Lower leg skin (tissue), 3 donors: ENCODE measurements around the gene SYNGR3.

Experiments used
- POLR2A ChIP-seq, 2 donors: fragments of 450-650 bp; IDR thresholded peaks; one replicate each; pipeline ENCODE4 v1.6.1; 2016 to 2017; ENCODE audit warnings: antibody characterized with exemption in 2 of 2, mild to moderate bottlenecking in 1 of 2, moderate library complexity in 1 of 2
- TF ChIP-seq, protein P1 (sequence below), 3 donors: fragments of 450-650 bp; IDR thresholded peaks; one replicate each; pipeline ENCODE4 v1.5.1; 2016; ENCODE audit warnings: antibody characterized with exemption in 3 of 3, mild to moderate bottlenecking in 3 of 3, moderate library complexity in 2 of 3

DNA sequence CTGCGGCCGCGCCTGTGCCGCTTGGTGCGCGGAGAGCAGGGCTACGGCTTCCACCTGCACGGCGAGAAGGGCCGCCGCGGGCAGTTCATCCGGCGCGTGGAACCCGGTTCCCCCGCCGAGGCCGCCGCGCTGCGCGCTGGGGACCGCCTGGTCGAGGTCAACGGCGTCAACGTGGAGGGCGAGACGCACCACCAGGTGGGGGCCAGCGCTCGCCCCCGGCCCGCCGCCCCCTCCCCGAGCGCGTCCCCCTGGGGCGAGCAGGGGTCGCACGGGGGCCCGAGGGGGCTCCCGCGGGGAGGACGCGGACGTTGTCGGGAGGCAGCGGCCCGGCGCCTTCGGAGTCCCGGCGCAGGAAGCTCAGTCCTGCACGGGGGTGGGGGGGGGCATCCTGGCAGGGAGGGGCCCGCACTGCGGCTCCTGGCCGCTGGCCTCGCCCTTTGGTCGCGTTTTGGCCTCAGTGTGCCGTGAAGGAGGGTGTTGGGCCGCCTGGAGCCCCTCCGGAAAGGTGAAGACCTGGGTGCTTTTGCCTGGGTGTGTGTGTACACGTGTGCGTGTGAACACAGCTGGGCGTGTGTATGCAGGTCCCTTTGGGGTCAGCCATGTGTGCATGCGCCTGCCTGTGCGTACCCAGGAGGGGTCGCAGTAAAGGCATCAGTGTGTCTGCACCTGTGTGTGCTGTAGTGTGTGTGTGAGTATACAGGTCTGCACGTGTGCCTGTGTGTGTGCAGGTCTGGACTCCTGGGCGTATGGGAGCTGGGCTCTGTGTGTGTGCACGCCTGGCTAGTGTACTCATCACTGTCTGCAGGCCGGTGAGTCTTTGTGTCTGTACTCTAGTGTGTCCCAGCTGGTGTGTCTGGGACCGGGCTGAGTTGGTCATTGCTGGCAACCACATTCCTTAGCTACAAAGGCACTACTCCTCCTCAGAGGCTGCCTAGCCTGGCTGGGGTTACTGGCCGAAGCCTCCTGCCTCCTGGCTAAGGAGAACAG lies 37.5 kb downstream of the SYNGR3 start:
- TF ChIP-seq, protein P1, sequence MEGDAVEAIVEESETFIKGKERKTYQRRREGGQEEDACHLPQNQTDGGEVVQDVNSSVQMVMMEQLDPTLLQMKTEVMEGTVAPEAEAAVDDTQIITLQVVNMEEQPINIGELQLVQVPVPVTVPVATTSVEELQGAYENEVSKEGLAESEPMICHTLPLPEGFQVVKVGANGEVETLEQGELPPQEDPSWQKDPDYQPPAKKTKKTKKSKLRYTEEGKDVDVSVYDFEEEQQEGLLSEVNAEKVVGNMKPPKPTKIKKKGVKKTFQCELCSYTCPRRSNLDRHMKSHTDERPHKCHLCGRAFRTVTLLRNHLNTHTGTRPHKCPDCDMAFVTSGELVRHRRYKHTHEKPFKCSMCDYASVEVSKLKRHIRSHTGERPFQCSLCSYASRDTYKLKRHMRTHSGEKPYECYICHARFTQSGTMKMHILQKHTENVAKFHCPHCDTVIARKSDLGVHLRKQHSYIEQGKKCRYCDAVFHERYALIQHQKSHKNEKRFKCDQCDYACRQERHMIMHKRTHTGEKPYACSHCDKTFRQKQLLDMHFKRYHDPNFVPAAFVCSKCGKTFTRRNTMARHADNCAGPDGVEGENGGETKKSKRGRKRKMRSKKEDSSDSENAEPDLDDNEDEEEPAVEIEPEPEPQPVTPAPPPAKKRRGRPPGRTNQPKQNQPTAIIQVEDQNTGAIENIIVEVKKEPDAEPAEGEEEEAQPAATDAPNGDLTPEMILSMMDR (IDR thresholded peaks at IDR 0.05): no peak
- no peak for TF ChIP-seq POLR2A (IDR thresholded peaks at IDR 0.05)
